Epithelial cell of proximal tubule (primary cell): ENCODE measurements around the gene GALK1. TPM values are rescaled to one million over a fixed set of nuclear protein-coding genes. Genes with fewer than 3 reads are reported as not detected.

Experiments used
- DNase-seq: peaks from one replicate; pipeline ENCODE4 v3.0.0-alpha.2; 2011; ENCODE audit warnings: low read depth
- H3K4me3 ChIP-seq: 2 replicates; pipeline ENCODE4 v1.5.1; 2011; ENCODE audit warnings: low read depth, mild to moderate bottlenecking, low read length
- total RNA-seq: library from RNA; depleted of rRNA; stranded (reverse); fragments of >200 nt; gene quantifications from 2 replicates; pipeline ENCODE4 v1.2.3, GENCODE V29; 2015
- TF ChIP-seq, protein P1 (sequence below): conservative IDR thresholded peaks from 2 replicates; pipeline ENCODE4 v1.5.1; 2012; ENCODE audit warnings: low read depth, mild to moderate bottlenecking, low read length

Gene GALK1
- total RNA-seq, 1 donor from 2014 or later, result 48.2 TPM

DNA sequence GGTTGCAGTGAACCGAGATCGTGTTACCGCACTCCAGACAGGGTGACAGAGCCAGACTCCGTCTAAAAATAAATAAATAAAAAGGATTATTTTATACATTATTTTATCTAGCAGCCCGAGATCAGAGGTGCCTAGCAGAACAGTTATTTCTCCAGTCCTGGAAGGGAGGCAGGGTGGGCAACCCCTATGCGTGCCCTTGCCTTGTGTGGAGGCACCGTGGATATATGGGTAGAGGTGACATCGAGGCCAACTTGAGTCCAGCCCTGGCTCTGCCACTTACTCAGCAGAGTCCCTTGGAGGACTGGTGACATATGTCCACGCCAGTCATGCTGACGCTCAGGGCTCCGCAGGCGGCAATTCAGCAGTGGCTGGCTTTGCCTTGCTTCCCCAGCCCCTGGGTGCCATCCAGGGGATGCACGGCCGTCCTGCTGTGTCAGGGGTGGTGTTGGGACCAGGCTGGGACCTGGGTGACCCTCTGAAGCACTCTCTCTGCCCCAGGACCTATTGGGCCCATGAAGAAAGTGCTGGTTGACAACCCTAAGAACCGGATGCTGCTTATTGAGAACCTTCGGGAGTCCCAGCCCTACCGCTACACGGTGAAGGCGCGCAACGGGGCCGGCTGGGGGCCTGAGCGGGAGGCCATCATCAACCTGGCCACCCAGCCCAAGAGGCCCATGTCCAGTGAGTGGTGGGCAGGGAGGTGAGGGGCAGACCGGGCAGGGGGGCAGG, 13.2 kb downstream of the GALK1 start:
- no peak overlapping the region for H3K4me3 ChIP-seq
- TF ChIP-seq, protein P1, sequence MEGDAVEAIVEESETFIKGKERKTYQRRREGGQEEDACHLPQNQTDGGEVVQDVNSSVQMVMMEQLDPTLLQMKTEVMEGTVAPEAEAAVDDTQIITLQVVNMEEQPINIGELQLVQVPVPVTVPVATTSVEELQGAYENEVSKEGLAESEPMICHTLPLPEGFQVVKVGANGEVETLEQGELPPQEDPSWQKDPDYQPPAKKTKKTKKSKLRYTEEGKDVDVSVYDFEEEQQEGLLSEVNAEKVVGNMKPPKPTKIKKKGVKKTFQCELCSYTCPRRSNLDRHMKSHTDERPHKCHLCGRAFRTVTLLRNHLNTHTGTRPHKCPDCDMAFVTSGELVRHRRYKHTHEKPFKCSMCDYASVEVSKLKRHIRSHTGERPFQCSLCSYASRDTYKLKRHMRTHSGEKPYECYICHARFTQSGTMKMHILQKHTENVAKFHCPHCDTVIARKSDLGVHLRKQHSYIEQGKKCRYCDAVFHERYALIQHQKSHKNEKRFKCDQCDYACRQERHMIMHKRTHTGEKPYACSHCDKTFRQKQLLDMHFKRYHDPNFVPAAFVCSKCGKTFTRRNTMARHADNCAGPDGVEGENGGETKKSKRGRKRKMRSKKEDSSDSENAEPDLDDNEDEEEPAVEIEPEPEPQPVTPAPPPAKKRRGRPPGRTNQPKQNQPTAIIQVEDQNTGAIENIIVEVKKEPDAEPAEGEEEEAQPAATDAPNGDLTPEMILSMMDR, result no peak
- DNase-seq, result no peak

DNA sequence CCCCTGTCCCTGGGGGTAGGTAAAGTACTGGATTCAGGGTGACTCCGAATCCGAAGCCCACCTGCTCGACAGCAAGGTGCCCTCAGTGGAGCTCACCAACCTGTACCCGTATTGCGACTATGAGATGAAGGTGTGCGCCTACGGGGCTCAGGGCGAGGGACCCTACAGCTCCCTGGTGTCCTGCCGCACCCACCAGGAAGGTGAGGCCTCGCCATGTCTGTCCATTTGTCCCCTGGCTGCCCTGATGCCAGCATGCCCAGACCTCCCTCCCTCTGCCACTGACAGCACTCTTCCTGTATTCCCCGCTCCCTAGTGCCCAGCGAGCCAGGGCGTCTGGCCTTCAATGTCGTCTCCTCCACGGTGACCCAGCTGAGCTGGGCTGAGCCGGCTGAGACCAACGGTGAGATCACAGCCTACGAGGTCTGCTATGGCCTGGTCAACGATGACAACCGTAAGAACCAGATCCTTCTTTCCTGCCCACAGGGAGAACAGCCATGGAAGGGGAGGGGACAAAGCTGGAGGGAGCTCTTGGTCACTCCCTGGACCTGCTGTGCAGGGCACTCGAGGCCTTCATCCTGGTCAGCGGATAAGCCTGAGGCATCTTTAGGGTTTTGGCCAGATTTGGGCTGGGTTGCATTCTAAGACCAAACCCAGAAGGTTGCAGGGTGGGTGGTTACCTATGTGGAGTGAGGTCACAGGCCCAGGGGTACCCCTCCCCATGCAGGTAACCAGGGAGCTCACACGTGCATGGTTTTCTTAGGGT, 14.2 kb downstream of the GALK1 start:
- TF ChIP-seq, protein P1, result no peak

DNA sequence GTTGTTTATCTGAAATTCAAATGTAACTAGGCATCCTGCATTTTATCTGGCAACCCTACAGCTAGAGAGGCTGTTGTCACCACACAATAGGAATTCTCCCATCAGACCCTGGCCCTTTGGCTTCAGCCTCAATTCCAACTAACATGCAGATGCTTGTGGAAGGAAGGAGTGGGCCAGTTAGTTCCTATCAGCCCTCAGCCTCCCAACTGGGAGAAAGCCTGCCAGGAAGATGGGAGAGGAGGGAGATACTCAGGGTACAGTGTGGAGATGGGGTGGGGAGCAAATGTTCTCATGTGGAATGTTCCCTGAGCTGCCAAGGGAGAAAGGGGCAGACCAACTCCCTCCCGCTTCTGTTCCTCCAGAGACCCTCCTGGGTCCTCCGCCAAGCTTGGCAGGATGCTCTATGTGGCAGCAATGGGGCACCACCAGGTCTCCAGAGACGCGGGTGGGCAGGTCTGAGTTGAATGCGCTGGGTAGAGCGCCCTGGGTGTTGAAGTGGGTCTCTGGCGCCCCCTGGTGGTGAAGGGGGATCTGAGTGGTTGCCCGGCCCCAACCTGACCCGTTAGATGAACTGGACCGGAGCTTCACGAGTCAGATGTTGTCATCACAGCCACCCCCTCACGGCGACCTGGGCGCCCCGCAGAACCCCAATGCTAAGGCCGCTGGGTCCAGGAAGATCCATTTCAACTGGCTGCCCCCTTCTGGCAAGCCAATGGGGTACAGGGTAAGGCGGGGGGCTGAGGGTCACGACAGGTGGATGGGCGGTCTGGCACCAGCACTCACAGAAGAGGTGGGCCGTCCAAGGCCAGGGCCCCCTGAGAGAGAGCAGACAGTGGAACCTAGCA, 15.2 kb downstream of the GALK1 start:
- H3K4me3 ChIP-seq, result no peak overlapping the region
- TF ChIP-seq, protein P1, result peak; percentile 87
- DNase-seq, result no peak

More for the DNA sequence above, 14.2 kb downstream of the GALK1 start:
- no peak for DNase-seq
- no peak overlapping the region for H3K4me3 ChIP-seq

GRCh38 chr17:75748706-75749105, 16.3 kb downstream of the GALK1 start:
- TF ChIP-seq, protein P1, result no peak
- H3K4me3 ChIP-seq, result no peak overlapping the region
- no peak for DNase-seq

DNA sequence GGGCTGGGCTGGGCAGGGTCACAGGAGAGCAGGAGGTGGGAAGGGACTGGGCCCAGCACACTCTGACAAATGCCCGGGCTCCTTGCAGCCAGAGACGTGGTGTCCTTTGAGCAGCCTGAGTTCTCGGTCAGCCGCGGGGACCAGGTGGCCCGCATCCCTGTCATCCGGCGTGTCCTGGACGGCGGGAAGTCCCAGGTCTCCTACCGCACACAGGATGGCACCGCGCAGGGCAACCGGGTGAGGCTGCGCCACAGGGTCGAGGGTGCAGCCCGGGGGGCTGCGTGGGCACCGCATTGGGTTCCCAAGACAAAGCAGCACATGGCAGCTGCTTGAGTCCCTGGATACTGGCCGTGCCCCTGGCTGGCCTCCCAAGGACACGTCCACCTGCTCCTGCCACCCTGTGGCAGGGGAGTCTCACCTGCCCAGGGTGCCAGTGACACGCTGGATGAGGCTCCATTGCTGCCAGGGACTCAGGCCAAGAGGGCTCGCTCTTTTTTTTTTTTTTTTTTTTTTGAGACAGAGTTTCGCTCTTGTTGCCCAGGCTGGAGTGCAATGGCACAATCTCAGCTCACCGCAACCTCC, 21.3 kb downstream of the GALK1 start:
- TF ChIP-seq, protein P1, result no peak
- no peak overlapping the region for H3K4me3 ChIP-seq
- no peak for DNase-seq

- H3K4me3 ChIP-seq, result no peak overlapping the region
- TF ChIP-seq, protein P1, result no peak
- no peak for DNase-seq
Measured at GRCh38 chr17:75742337-75742736, 22.7 kb downstream of the GALK1 start.
